Retinal pigment epithelial cell (primary cell): ENCODE measurements around the gene DCC.
A peak's percentile ranks its signal among the peaks of the same experiment; 100 is the strongest.

Experiments used
- DNase-seq: peaks from one replicate; pipeline ENCODE4 v3.0.0-alpha.2; 2010; ENCODE audit warnings: low read depth
- H3K4me3 ChIP-seq: 2 replicates; pipeline ENCODE4 v1.5.1; 2011; ENCODE audit warnings: mild to moderate bottlenecking, low read length, control low read depth, moderate library complexity
- CTCF ChIP-seq: conservative IDR thresholded peaks from 2 replicates; pipeline ENCODE4 v1.5.1; 2011; ENCODE audit warnings: low read depth, low read length, control low read depth, inconsistent platforms

DCC gene

GRCh38 chr18:52682260-52682659, 342.3 kb downstream of the DCC start:
- TF ChIP-seq CTCF: no peak
- DNase-seq: no peak
- no peak overlapping the region for H3K4me3 ChIP-seq

GRCh38 chr18:52685316-52685715, 345.3 kb downstream of the DCC start:
- no peak for TF ChIP-seq CTCF
- no peak for DNase-seq
- H3K4me3 ChIP-seq: no peak overlapping the region

- TF ChIP-seq CTCF: no peak
- H3K4me3 ChIP-seq: no peak overlapping the region
- DNase-seq: no peak
Observed at GRCh38 chr18:52691841-52692240, 351.8 kb downstream of the DCC start.

GRCh38 chr18:52694804-52695203, 354.8 kb downstream of the DCC start:
- no peak overlapping the region for H3K4me3 ChIP-seq
- peak; percentile 69 for TF ChIP-seq CTCF
- no peak for DNase-seq

DNA sequence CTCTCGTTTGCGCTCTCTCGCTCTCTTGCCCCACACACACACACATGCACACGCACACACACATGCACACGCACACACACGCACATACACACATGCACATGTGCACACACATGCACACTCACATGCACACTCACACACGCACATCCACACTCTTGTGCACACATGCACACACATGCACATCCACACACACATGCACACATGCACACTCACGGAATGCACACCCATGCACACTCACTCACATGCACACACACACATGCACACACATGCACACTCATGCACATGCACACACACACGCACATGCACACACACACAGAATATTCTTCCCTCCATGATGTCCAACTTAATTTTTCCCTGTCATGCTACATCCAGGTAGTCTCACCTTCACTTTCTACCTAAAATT, 360.1 kb downstream of the DCC start:
- TF ChIP-seq CTCF: no peak
- DNase-seq: no peak
- no peak overlapping the region for H3K4me3 ChIP-seq

- H3K4me3 ChIP-seq: no peak overlapping the region
- TF ChIP-seq CTCF: no peak
- DNase-seq: no peak
Observed at GRCh38 chr18:52700816-52701215, 360.8 kb downstream of the DCC start.

DNA sequence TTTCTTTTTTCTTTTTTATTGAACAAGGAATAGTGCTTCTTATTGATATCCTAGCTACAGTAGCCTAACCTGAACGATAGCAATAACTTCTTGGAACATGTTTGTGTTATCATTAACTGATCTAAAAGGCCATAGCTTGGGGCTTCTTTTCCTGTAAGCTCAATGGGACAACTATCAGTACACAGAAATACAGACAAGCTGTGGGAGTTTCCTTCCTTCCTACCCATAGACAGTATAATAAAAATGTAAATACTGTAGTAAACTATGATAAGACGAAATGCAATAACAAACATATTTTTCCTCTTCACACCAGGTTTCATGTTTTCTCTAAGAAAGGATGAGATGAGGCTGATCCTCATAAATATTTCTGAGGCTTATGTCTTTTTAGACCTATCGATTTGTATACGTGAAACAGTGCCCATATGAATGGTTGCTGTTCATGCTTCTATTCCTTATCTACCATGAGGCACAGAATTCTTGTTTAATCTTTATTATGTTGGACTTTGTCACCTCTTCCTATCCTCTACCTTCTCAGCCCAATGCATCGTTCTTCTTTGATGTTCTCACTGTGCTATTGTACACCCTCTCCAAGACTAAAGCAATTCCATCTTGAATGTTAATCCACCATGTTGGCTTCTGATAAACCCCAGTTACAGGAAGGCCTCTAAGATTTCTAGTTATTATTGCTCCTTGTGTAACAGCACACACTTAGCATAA, 361.4 kb downstream of the DCC start:
- no peak overlapping the region for H3K4me3 ChIP-seq
- TF ChIP-seq CTCF: no peak
- no peak for DNase-seq
